ENCODE data around the gene TTC3. TPM values are rescaled to one million over a fixed set of nuclear protein-coding genes. Genes with fewer than 3 reads are reported as not detected.

Gene TTC3
- total RNA-seq, 2 experiments from 2014 or later, result 49.4 to 52.5 TPM

DNA sequence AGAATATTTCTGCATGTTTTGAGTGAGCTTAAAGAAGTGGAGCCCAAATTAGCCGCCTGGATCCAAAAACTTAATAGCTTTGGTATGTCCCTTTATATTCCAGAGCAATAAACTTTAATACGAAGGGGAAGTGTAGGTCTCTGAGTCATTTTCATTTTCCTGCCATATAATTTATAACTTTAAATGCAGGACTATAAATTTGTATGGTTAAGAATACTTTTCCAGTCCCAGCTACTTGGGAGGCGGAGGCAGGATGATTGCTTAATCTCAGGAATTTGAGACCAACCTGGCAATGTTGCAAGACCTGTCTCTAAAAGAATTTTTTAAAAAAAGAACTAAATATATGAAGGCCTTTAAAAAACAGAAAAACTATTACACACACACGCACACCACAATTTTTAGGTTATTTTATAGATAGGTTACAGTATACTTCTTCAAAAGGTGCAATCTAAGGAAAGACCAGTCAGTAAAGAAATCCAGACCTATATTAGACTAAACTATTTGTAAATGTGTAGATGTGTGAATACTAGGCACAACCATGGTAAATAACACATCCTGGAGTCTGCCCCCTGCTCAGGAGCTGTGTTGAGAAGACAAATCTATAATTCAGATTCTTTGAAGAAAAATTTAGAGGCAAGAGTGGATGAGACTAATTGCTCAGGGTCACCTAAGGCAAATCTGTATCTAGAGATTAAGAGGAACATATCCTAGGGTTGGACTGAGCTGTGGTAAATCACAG, 80.3 kb downstream of the TTC3 start:
- ChIA-PET CTCF (no interaction called here), POLR2A (interaction anchor here (0.8 kb wide), 1 partner anchor 255 kb away, joined by 3 read pairs; no protein-coding TSS in a partner anchor)
- Mint-ChIP-seq H3K36me3 (ENCODE audit: low read depth) (peaks cover 38% of the 10 kb centered on the region), H3K9me3 (no peaks in the 10 kb centered on the region), H3K4me3 (no peak overlapping the region), H3K4me1 (no peaks in the 10 kb centered on the region), H3K27ac (no peak overlapping the region), H3K27me3 (no peaks in the 10 kb centered on the region)
- no peak for DNase-seq

GRCh38 chr21:37153935-37154350, 80.9 kb downstream of the TTC3 start:
- no peaks in the 10 kb centered on the region for H3K27me3 Mint-ChIP-seq
- CTCF ChIA-PET, result no interaction called here
- no peaks in the 10 kb centered on the region for H3K9me3 Mint-ChIP-seq
- H3K27ac Mint-ChIP-seq, result no peak overlapping the region
- H3K4me3 Mint-ChIP-seq, result no peak overlapping the region
- H3K36me3 Mint-ChIP-seq (ENCODE audit: low read depth), result peaks cover 44% of the 10 kb centered on the region
- peaks cover 4% of the 10 kb centered on the region for H3K4me1 Mint-ChIP-seq
- POLR2A ChIA-PET, result interaction anchor here (0.8 kb wide), 1 partner anchor 254 kb away, joined by 3 read pairs; no protein-coding TSS in a partner anchor
- DNase-seq, result no peak

- H3K9me3 Mint-ChIP-seq, result no peaks in the 10 kb centered on the region
- DNase-seq, result no peak
- no peak overlapping the region for H3K4me3 Mint-ChIP-seq
- peaks cover 11% of the 10 kb centered on the region for H3K4me1 Mint-ChIP-seq
- no peak overlapping the region for H3K27ac Mint-ChIP-seq
- H3K36me3 Mint-ChIP-seq (ENCODE audit: low read depth), result peaks cover 49% of the 10 kb centered on the region
- CTCF ChIA-PET, result no interaction called here
- POLR2A ChIA-PET, result interaction anchor here (0.6 kb wide), 1 partner anchor 217 kb away, joined by 10 read pairs; no protein-coding TSS in a partner anchor
- H3K27me3 Mint-ChIP-seq, result no peaks in the 10 kb centered on the region
These were observed 82.1 kb downstream of the TTC3 start for GRCh38 chr21:37155186-37155585.

DNA sequence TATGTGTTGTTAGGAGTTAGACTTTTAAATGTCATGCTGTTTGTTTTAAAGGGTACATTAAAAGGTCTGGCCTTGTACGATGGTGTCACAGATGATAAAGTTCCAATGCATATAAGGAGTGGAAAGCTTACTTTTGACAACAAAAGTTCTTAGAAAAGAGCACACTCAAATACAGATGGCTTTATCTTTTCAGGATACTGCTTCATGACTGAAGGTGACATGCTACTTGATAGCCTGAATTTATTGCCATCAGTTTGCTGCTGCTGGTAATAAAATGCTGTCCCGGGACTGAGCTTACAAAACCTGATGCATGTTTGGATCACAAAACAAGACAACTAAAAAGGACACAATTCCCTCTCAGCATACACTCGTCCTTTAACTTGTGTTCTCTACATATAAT, 84.9 kb downstream of the TTC3 start:
- Mint-ChIP-seq H3K36me3 (ENCODE audit: low read depth) (peaks cover 49% of the 10 kb centered on the region), H3K27me3 (no peaks in the 10 kb centered on the region), H3K4me1 (peaks cover 11% of the 10 kb centered on the region), H3K4me3 (no peak overlapping the region), H3K27ac (no peak overlapping the region), H3K9me3 (no peaks in the 10 kb centered on the region)
- ChIA-PET CTCF (interaction anchor here (0.8 kb wide), 1 partner anchor 21 kb away, joined by 3 read pairs; no protein-coding TSS in a partner anchor), POLR2A (no interaction called here)
- DNase-seq, result no peak

DNA sequence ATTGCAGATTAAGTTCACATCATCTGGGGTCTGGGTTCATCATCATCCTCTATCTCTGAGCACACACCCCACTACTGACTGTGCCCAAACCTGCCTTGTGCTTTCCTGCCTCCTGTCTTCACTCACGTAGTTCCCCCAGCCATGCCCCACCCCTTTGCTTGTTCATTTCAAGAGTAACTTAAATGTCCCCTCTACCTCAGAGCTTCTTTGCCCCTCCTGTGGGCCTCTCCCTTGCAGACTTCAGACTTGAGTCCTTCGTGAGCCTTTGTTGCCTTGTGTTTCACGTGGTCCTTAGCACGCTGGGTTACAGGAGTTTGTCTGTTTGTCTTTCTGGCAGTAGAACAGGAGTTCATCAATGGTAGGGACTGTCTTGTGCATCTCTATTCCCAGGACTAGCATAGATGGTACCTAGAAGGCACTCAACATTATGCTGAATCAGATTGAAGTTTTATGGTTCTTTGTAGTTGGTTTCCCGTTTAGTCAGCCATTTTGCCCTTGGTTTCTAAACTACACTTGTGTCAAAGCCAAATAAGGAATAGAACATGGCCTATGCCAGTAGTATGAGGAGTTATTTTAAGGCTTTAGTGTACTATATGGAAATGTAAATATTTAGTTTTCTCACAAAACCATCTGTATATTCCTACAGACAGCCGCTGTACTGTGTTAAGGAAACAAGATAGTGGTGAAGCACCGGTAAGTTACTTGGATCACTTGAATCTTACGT, 86.2 kb downstream of the TTC3 start:
- Mint-ChIP-seq H3K27ac (peak overlapping the region; percentile 57), H3K36me3 (ENCODE audit: low read depth) (peaks cover 45% of the 10 kb centered on the region), H3K4me1 (peaks cover 11% of the 10 kb centered on the region), H3K9me3 (no peaks in the 10 kb centered on the region), H3K27me3 (no peaks in the 10 kb centered on the region), H3K4me3 (no peak overlapping the region)
- CTCF ChIA-PET, result no interaction called here
- POLR2A ChIA-PET, result no interaction called here
- no peak for DNase-seq

- no peak for DNase-seq
- ChIA-PET CTCF (no interaction called here), POLR2A (no interaction called here)
- Mint-ChIP-seq H3K36me3 (ENCODE audit: low read depth) (peaks cover 45% of the 10 kb centered on the region), H3K9me3 (no peaks in the 10 kb centered on the region), H3K27ac (no peak overlapping the region), H3K27me3 (no peaks in the 10 kb centered on the region), H3K4me3 (no peak overlapping the region), H3K4me1 (peaks cover 11% of the 10 kb centered on the region)
These were observed 86.9 kb downstream of the TTC3 start for GRCh38 chr21:37159949-37160348.

GRCh38 chr21:37164742-37165141, 91.7 kb downstream of the TTC3 start:
- no peaks in the 10 kb centered on the region for H3K9me3 Mint-ChIP-seq
- peaks cover 4% of the 10 kb centered on the region for H3K4me1 Mint-ChIP-seq
- H3K4me3 Mint-ChIP-seq, result no peak overlapping the region
- no peaks in the 10 kb centered on the region for H3K27me3 Mint-ChIP-seq
- no peak overlapping the region for H3K27ac Mint-ChIP-seq
- CTCF ChIA-PET, result interaction anchor here (0.7 kb wide), 1 partner anchor 9 kb away, joined by 3 read pairs; no protein-coding TSS in a partner anchor
- POLR2A ChIA-PET, result no interaction called here
- DNase-seq, result no peak
- H3K36me3 Mint-ChIP-seq (ENCODE audit: low read depth), result peaks cover 23% of the 10 kb centered on the region

DNA sequence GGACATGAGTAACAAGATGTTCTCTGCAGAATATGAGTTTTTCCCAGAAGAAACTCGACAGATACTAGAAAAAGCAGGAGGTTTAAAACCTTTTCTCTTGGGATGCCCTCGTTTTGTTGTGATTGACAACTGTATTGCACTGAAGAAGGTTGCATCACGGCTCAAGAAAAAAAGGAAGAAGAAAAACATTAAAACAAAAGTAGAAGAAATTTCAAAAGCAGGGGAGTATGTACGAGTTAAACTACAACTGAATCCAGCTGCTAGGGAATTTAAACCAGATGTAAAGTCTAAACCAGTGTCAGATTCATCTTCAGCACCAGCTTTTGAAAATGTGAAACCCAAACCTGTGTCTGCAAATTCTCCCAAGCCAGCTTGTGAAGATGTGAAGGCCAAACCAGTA, 92.5 kb downstream of the TTC3 start:
- DNase-seq, result no peak
- Mint-ChIP-seq H3K4me1 (peaks cover 11% of the 10 kb centered on the region), H3K4me3 (no peak overlapping the region), H3K27me3 (no peaks in the 10 kb centered on the region), H3K9me3 (no peaks in the 10 kb centered on the region), H3K36me3 (ENCODE audit: low read depth) (peaks cover 19% of the 10 kb centered on the region), H3K27ac (no peak overlapping the region)
- CTCF ChIA-PET, result no interaction called here
- POLR2A ChIA-PET, result no interaction called here

DNA sequence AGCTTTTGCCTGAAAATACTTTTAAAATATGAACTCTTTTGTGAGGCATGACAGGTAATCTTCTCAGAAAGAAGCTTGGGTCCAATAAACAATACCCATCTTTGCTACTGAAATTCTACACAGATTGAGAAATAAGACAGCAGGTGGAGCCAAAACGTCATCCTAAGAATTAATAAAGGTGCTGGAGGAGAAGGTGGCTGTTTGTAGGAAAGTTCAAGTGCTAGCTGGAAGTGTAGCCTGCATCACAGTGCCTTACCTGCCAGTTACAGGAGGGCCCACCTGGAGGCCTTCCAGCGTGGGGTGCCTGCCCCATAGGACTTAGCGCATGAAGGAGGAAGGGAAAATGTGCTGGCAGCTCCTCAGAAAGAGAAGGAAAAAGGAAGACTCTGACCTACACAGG, 93.7 kb downstream of the TTC3 start:
- ChIA-PET CTCF (interaction anchor here (0.9 to 1.0 kb wide), 2 partner anchors 10 to 50 kb away, joined by 3 read pairs; no protein-coding TSS in a partner anchor), POLR2A (no interaction called here)
- peaks cover 12% of the 10 kb centered on the region for H3K36me3 Mint-ChIP-seq (ENCODE audit: low read depth)
- no peak overlapping the region for H3K27ac Mint-ChIP-seq
- peaks cover 11% of the 10 kb centered on the region for H3K4me1 Mint-ChIP-seq
- peak; percentile 57 for DNase-seq
- no peak overlapping the region for H3K4me3 Mint-ChIP-seq
- H3K27me3 Mint-ChIP-seq, result no peaks in the 10 kb centered on the region
- H3K9me3 Mint-ChIP-seq, result no peaks in the 10 kb centered on the region

DNA sequence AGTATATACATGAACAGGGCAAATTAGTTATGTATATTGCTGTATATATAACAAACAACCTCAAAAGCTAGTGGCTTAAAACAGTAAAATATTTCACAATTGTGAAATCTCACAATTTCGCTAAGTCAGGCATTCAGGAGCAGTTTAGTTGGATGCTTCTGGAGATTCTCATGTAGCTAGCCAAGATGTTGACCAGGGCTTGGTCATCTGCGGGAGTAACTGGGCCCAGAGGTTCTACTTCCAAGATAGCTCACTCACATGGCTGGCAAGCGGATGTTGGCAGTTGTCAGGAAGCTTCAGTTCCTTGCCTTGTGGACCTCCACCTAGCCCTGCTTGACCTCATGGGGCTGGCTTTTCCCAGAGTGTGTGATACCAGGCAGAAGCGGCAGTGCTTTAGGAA, 95.6 kb downstream of the TTC3 start:
- POLR2A ChIA-PET, result no interaction called here
- Mint-ChIP-seq H3K27ac (no peak overlapping the region), H3K36me3 (ENCODE audit: low read depth) (peaks cover 20% of the 10 kb centered on the region), H3K4me3 (no peak overlapping the region), H3K9me3 (no peaks in the 10 kb centered on the region), H3K27me3 (no peaks in the 10 kb centered on the region), H3K4me1 (peaks cover 11% of the 10 kb centered on the region)
- no peak for DNase-seq
- CTCF ChIA-PET, result no interaction called here

DNA sequence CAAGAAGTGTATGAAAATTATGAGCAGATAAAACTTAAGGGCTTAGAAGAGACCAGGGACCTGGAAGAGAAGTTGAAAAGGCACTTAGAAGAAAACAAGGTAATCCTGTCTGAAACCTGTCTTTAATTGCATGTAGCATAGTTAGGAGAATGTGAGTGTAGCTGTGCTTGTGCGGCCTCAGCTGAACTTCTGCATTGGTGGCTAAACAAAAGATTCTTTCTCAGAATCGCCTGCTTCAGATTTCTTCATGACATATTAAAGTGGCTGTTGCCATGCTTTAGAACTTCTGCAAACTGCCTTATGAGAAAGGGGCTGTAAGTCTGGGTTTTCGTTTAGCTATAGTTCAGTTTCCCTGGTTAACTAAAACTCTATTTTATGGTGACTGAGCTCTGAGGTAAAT, 99.6 kb downstream of the TTC3 start:
- CTCF ChIA-PET, result interaction anchor here (1.0 to 2.1 kb wide), 2 partner anchors 9 to 25 kb away, joined by 3 to 5 read pairs; no protein-coding TSS in a partner anchor

DNA sequence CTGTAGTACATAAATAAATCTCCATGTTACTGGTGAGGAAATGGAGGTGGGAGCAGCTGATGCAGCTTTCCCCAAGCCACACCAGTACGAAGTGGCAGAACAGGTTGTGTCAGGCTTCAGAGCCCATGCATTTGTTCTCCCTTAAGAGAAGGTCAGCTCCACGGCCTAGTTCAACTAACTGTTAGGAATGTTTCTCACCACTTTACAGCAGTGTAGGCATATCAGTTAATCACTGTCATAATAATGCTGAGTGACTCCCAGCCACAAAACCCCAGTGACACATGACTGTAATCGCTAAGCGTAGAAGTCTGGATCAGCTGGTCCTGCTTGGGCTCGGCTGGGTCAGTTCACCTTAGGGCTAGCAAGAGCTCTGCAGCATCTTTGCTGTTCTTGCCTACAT, 103.7 kb downstream of the TTC3 start:
- no peak for DNase-seq
- Mint-ChIP-seq H3K9me3 (peaks cover 3% of the 10 kb centered on the region), H3K4me1 (no peaks in the 10 kb centered on the region), H3K36me3 (ENCODE audit: low read depth) (peaks cover 42% of the 10 kb centered on the region), H3K27ac (no peak overlapping the region), H3K4me3 (no peak overlapping the region), H3K27me3 (no peaks in the 10 kb centered on the region)
- ChIA-PET CTCF (interaction anchor here (0.8 kb wide), 1 partner anchor 10 kb away, joined by 3 read pairs; no protein-coding TSS in a partner anchor), POLR2A (no interaction called here)

More for the DNA sequence above, 99.6 kb downstream of the TTC3 start:
- no peak for DNase-seq
- POLR2A ChIA-PET, result no interaction called here
- Mint-ChIP-seq H3K4me3 (no peak overlapping the region), H3K27me3 (no peaks in the 10 kb centered on the region), H3K9me3 (no peaks in the 10 kb centered on the region), H3K36me3 (ENCODE audit: low read depth) (peaks cover 22% of the 10 kb centered on the region), H3K4me1 (peaks cover 8% of the 10 kb centered on the region), H3K27ac (no peak overlapping the region)

- peaks cover 9% of the 10 kb centered on the region for H3K4me1 Mint-ChIP-seq
- ChIA-PET POLR2A (no interaction called here), CTCF (interaction anchor here (0.9 to 1.4 kb wide), 2 partner anchors 8 kb away, joined by 3 read pairs; no protein-coding TSS in a partner anchor)
- no peak overlapping the region for H3K27ac Mint-ChIP-seq
- H3K9me3 Mint-ChIP-seq, result peaks cover 3% of the 10 kb centered on the region
- H3K27me3 Mint-ChIP-seq, result no peaks in the 10 kb centered on the region
- no peak for DNase-seq
- no peak overlapping the region for H3K4me3 Mint-ChIP-seq
- peaks cover 46% of the 10 kb centered on the region for H3K36me3 Mint-ChIP-seq (ENCODE audit: low read depth)
These were observed 108.0 kb downstream of the TTC3 start for GRCh38 chr21:37181059-37181458.
